HEK293 (cell line): ENCODE results near the gene CCDC28B.

ENCODE experiments used
- CTCF ChIP-seq: fragments of 450-650 bp; formaldehyde crosslinking; IDR thresholded peaks from 2 replicates; pipeline ENCODE4 v1.5.1; 2016; ENCODE audit warnings: missing biosample characterization, missing genetic modification characterization
- MYNN ChIP-seq: fragments of 450-650 bp; formaldehyde crosslinking; IDR thresholded peaks from 2 replicates; pipeline ENCODE4 v1.5.1; 2016; ENCODE audit warnings: missing biosample characterization, missing genetic modification characterization, borderline replicate concordance
- SP2 ChIP-seq: fragments of 450-650 bp; formaldehyde crosslinking; IDR thresholded peaks from 2 replicates; pipeline ENCODE4 v1.5.1; 2016; ENCODE audit warnings: missing biosample characterization, missing genetic modification characterization

GRCh38 chr1:32163405-32163804 lies 37.0 kb upstream of the CCDC28B start:
- TF ChIP-seq SP2 (tag by site-specific recombination) (no peak), CTCF (tag by site-specific recombination) (no peak), MYNN (tag by site-specific recombination) (no peak)
